Mesothelial cell of epicardium (in vitro differentiated cells): Measurements from ENCODE around the gene GID4. TPM values are rescaled to one million over a fixed set of nuclear protein-coding genes. Genes with fewer than 3 reads are reported as not detected.

Experiments used
- DNase-seq, 2 experiments: peaks; one replicate each; pipeline ENCODE4 v3.0.0; 2021; ENCODE audit warnings: low spot score in 2 of 2; ENCODE audit not compliant: unreplicated experiment in 2 of 2
- H3K27ac Mint-ChIP-seq: 2 replicates; pipeline ENCODE4 v1.8.0; 2021; ENCODE audit warnings: mixed read lengths
- H3K27me3 Mint-ChIP-seq: 2 replicates; pipeline ENCODE4 v1.8.0; 2021; ENCODE audit warnings: low read depth, mixed read lengths
- H3K36me3 Mint-ChIP-seq: 2 replicates; pipeline ENCODE4 v1.8.0; 2021; ENCODE audit warnings: mixed read lengths
- H3K4me1 Mint-ChIP-seq: 2 replicates; pipeline ENCODE4 v1.8.0; 2021; ENCODE audit warnings: mixed read lengths
- H3K4me3 Mint-ChIP-seq: 2 replicates; pipeline ENCODE4 v1.8.0; 2021; ENCODE audit warnings: mild to moderate bottlenecking, moderate library complexity, mixed read lengths
- H3K9me3 Mint-ChIP-seq: 2 replicates; pipeline ENCODE4 v1.8.0; 2021; ENCODE audit warnings: mixed read lengths
- total RNA-seq: library from RNA; stranded (reverse); gene quantifications from 3 replicates; pipeline ENCODE4 v1.2.1, GENCODE V29; 2021
- TF ChIP-seq, protein P1 (sequence below): fragments of 200-600 bp; sonication (generic); IDR thresholded peaks from one replicate; pipeline ENCODE4 v1.5.0; 2021; ENCODE audit warnings: antibody characterized with exemption; ENCODE audit not compliant: unreplicated experiment

Gene GID4
- total RNA-seq, 1 donor from 2014 or later: 11.3 TPM

DNA sequence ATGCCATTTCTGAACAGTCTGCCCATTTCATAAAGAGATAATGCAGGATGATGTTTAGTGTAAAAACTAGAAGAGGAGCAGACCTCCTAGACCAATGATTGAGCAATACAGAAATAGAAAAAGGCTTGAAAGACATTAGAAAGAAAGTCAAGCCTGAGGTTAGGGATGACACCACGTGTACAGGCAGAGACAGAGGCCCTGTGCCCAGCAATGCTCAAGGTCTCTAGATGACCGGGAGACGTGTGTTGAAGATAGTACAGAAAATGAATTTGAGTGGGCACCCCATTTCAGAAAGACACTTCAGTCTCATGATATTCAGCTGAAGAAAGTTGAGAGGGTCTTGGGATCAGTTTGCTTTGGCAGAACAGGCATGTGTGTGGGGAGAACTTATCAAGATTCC lies 5.4 kb downstream of the GID4 start:
- Mint-ChIP-seq H3K36me3 (peaks cover 12% of the 10 kb centered on the region), H3K27me3 (no peaks in the 10 kb centered on the region), H3K27ac (no peak overlapping the region), H3K9me3 (no peaks in the 10 kb centered on the region), H3K4me3 (no peak overlapping the region), H3K4me1 (peaks cover 28% of the 10 kb centered on the region)
- TF ChIP-seq, protein P1, sequence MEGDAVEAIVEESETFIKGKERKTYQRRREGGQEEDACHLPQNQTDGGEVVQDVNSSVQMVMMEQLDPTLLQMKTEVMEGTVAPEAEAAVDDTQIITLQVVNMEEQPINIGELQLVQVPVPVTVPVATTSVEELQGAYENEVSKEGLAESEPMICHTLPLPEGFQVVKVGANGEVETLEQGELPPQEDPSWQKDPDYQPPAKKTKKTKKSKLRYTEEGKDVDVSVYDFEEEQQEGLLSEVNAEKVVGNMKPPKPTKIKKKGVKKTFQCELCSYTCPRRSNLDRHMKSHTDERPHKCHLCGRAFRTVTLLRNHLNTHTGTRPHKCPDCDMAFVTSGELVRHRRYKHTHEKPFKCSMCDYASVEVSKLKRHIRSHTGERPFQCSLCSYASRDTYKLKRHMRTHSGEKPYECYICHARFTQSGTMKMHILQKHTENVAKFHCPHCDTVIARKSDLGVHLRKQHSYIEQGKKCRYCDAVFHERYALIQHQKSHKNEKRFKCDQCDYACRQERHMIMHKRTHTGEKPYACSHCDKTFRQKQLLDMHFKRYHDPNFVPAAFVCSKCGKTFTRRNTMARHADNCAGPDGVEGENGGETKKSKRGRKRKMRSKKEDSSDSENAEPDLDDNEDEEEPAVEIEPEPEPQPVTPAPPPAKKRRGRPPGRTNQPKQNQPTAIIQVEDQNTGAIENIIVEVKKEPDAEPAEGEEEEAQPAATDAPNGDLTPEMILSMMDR: no peak
- no peak for DNase-seq

DNA sequence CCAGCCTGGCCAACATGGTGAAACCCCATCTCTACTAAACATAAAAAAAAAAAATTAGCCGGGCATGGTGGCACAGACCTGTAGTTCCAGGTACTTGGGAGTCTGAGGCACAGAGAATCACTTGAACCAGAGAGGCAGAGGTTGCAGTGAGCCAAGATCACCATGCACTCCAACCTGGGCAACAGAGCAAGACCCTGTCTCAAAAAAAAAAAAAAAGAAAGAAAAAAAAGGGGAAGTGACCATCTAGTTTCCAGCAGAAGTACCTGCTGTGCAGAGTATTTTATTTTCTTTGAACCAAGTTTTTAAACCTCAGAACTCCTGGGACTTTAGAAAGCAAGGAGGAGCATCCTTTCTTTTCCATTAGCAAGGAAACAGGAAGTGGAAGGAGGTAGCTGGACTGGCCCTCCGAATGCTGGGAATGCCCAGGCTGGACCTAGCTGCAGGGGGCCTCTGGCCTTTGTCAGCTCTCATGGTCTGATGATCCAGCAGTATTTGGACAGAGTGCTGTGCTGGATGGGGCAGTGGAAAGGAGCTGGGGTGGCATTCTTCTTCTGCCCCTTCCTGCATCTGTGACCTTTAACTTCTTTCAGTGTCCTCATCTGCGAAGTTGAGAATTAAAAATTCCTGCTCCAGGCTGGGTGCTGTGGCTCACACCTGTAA lies 6.6 kb downstream of the GID4 start:
- no peak overlapping the region for H3K27ac Mint-ChIP-seq
- TF ChIP-seq, protein P1: no peak
- peaks cover 20% of the 10 kb centered on the region for H3K4me1 Mint-ChIP-seq
- peaks cover 16% of the 10 kb centered on the region for H3K36me3 Mint-ChIP-seq
- H3K27me3 Mint-ChIP-seq: no peaks in the 10 kb centered on the region
- no peak for DNase-seq
- H3K4me3 Mint-ChIP-seq: no peak overlapping the region
- no peaks in the 10 kb centered on the region for H3K9me3 Mint-ChIP-seq

DNA sequence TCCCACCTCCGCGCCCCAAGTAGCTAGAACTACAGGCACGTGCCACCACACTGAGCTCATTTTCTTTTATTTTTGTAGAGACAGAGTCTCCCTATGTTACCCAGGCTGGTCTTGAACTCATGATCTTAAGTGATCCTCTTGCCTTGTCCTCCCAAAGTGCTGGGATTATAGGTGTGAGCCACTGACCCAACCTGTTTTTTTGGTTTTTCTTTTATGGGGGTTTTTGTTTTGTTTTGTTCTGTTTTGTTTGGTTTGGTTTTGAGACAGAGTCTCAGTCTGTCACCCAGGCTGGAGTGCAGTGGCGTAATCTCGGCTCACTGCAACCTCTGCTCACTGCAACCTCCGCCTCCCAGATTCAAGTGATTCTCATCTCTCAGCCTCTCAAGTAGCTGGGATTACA lies 16.4 kb downstream of the GID4 start:
- Mint-ChIP-seq H3K4me3 (no peak overlapping the region), H3K9me3 (no peaks in the 10 kb centered on the region), H3K27me3 (no peaks in the 10 kb centered on the region), H3K36me3 (peaks cover 43% of the 10 kb centered on the region), H3K4me1 (no peaks in the 10 kb centered on the region), H3K27ac (no peak overlapping the region)
- DNase-seq: no peak
- TF ChIP-seq, protein P1: no peak

DNA sequence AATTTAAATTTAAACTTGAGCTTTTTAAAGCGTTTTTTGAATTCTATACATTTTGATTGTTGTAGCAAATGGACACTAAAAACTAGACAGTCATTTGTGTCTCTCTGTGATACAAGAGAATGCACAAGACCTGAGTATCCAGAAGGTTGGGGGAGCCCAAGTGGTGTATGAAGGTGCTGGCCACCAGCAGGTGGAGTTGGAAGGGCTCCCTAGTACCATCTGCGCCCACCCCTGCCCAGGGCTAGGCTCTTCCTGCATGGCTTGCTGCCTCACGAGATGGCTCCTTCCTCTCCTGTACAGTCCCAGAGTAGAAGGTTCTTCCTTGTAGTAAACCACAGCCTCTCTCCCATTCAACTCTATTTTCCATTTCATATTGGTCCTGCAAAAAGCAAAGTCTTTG lies 17.0 kb downstream of the GID4 start:
- H3K4me3 Mint-ChIP-seq: no peak overlapping the region
- H3K27me3 Mint-ChIP-seq: no peaks in the 10 kb centered on the region
- no peaks in the 10 kb centered on the region for H3K4me1 Mint-ChIP-seq
- no peak for DNase-seq
- TF ChIP-seq, protein P1: no peak
- no peaks in the 10 kb centered on the region for H3K9me3 Mint-ChIP-seq
- no peak overlapping the region for H3K27ac Mint-ChIP-seq
- H3K36me3 Mint-ChIP-seq: peaks cover 43% of the 10 kb centered on the region

DNA sequence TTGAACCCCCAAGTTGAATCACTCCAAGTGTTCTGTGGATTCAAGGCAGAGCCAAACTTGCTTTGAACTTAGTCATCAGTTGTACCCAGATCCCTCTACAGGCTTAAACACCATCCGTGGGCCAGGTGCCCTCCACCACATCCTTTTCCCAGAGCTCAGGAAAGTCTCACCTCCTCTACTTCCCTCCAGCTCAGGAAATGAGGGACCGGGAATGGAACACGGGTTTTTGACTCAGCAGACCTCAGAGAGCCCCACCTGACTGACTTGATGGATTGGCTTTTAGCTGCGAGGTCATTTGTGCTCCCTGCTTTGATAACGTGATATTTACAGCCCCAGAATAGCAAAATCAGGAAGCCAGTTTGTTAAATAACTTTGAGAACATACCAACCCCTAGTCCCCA lies 20.1 kb downstream of the GID4 start:
- Mint-ChIP-seq H3K27me3 (no peaks in the 10 kb centered on the region), H3K4me3 (no peak overlapping the region), H3K27ac (no peak overlapping the region), H3K4me1 (no peaks in the 10 kb centered on the region), H3K9me3 (no peaks in the 10 kb centered on the region), H3K36me3 (peaks cover 43% of the 10 kb centered on the region)
- TF ChIP-seq, protein P1: no peak
- DNase-seq: no peak

DNA sequence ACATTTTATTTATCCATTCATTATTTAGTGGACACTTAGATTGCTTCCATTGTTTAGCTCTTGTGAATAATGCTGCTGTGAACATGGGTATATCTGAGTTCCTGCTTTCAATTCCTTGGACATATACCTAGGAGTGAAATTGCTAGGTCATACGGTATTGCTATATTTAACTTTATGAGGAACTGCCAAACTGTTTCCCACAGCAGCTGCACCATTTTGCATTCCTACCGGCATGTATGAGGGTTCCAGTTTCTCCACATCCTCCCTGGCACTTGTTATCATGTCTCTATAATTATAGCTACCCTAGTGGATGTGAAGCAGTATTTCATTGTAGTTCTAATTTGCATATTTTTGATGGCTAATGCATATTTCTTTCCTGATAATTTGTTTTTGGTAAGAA lies 24.8 kb downstream of the GID4 start:
- peaks cover 26% of the 10 kb centered on the region for H3K36me3 Mint-ChIP-seq
- no peaks in the 10 kb centered on the region for H3K4me1 Mint-ChIP-seq

More for the DNA sequence above, 24.8 kb downstream of the GID4 start:
- Mint-ChIP-seq H3K27me3 (no peaks in the 10 kb centered on the region), H3K27ac (no peak overlapping the region), H3K4me3 (no peak overlapping the region), H3K9me3 (no peaks in the 10 kb centered on the region)
- no peak for DNase-seq
- TF ChIP-seq, protein P1: no peak
